Activated T-cell treated with anti-CD3 and anti-CD28 coated beads, Interleukin-2, amount 50 U/mL, for 4 hours (primary cell): Measurements from ENCODE around the gene GSTM2. TPM values are rescaled to one million over a fixed set of nuclear protein-coding genes. Genes with fewer than 3 reads are reported as not detected.
A peak's percentile ranks its signal among the peaks of the same experiment; 100 is the strongest.
"Not testable (repeated sequence)": the region's sequence is repeated elsewhere in the genome, so short reads cannot be mapped to it uniquely, and the experiment has no call there.

Experiments
- ATAC-seq, 2 donors: fragments of 200-7000 bp; cut with Tn5 transposase; one replicate each; pipeline ENCODE4 v1.10.0; 2021
- DNase-seq: peaks from one replicate; pipeline ENCODE4 v3.0.0-alpha.2; 2020
- H3K27me3 Mint-ChIP-seq: one replicate; pipeline ENCODE4 v1.8.0; 2021; ENCODE audit warnings: low read depth, mixed read lengths
- H3K36me3 Mint-ChIP-seq: one replicate; pipeline ENCODE4 v1.8.0; 2022; ENCODE audit warnings: mixed read lengths; ENCODE audit not compliant: insufficient read depth
- H3K4me1 Mint-ChIP-seq: one replicate; pipeline ENCODE4 v1.8.0; 2021; ENCODE audit warnings: low read depth, mixed read lengths
- H3K4me3 Mint-ChIP-seq: one replicate; pipeline ENCODE4 v1.8.0; 2021; ENCODE audit warnings: mild to moderate bottlenecking, moderate library complexity, mixed read lengths
- H3K9me3 Mint-ChIP-seq: one replicate; pipeline ENCODE4 v1.8.0; 2021; ENCODE audit warnings: mixed read lengths
- total RNA-seq, 3 donors: library from RNA; stranded (reverse); gene quantifications; one replicate each; pipeline ENCODE4 v1.2.1, GENCODE V29; 2021

Gene GSTM2
- total RNA-seq, 3 donors from 2014 or later, result 4.0 to 5.3 (median 4.4) TPM

GRCh38 chr1:109669246-109669948 is 1.5 kb downstream of the GSTM2 start:
- Mint-ChIP-seq H3K4me3 (peak overlapping the region; percentile 17), H3K9me3 (no peaks in the 10 kb centered on the region), H3K27me3 (no peaks in the 10 kb centered on the region), H3K36me3 (no peaks in the 10 kb centered on the region), H3K4me1 (peaks cover 27% of the 10 kb centered on the region)
- DNase-seq, result no peak
- no peak for ATAC-seq

DNA sequence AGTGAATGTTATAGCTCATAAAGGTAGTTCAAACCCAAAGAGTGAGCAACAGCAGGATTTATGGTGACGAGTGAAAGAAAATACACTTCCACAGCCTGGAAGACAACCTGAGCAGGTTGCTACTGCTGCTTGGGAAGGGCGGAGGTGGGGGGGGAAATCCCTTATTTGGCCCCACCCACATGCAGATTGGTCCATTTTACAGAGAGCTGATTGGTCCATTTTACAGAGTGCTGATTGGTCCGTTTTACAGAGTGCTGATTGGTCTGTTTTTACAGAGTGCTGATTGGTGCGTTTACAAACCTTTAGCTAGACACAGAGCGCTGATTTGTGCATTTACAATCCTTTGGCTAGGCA is 2.1 kb downstream of the GSTM2 start:
- H3K27me3 Mint-ChIP-seq, H3K9me3 Mint-ChIP-seq, DNase-seq, ATAC-seq, H3K36me3 Mint-ChIP-seq: not testable (repeated sequence)
- H3K4me3 Mint-ChIP-seq, result peak overlapping the region; percentile 17
- peaks cover 27% of the 10 kb centered on the region for H3K4me1 Mint-ChIP-seq

DNA sequence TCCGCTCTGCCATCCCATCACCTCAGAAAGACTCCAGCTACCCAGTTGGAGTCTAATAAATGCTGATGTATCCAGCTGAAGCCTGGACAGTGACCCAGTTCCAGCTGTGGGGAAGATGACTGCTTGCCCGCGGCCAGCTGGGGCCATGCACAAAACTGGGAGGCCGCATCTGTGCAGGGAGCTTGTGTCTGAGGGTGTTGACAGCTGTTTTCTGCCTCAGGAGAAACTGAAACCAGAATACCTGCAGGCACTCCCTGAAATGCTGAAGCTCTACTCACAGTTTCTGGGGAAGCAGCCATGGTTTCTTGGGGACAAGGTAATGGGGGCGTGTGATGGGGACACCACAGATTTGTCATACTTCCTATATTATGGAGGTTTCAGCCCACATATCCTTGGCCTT is 3.2 kb downstream of the GSTM2 start:
- no peaks in the 10 kb centered on the region for H3K36me3 Mint-ChIP-seq
- no peaks in the 10 kb centered on the region for H3K27me3 Mint-ChIP-seq
- H3K4me1 Mint-ChIP-seq, result peaks cover 27% of the 10 kb centered on the region
- no peak overlapping the region for H3K4me3 Mint-ChIP-seq
- DNase-seq (no peak), ATAC-seq (no peak)
- H3K9me3 Mint-ChIP-seq, result no peaks in the 10 kb centered on the region

DNA sequence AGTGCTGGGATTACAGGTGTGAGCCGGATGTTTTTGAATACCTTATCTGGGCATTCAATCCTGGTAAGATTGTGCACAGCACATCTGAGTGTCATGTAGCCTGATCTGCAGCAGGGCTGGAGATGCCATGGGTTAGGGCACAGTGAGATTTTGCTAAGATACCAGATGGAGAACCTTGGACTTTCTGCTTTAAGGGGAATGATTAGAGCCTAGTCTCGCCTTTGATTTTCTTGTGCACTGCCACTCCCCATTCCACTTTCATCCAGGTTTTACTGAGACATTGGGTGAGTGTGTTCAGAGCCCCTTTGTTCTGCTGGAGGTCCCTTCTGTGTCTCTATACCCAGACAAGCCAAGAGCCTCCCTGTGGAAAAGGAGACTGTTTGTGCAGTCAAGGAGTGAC is 6.0 kb downstream of the GSTM2 start:
- ATAC-seq, DNase-seq, H3K4me3 Mint-ChIP-seq, H3K9me3 Mint-ChIP-seq, H3K36me3 Mint-ChIP-seq, H3K27me3 Mint-ChIP-seq: not testable (repeated sequence)
- H3K4me1 Mint-ChIP-seq, result peaks cover 13% of the 10 kb centered on the region

DNA sequence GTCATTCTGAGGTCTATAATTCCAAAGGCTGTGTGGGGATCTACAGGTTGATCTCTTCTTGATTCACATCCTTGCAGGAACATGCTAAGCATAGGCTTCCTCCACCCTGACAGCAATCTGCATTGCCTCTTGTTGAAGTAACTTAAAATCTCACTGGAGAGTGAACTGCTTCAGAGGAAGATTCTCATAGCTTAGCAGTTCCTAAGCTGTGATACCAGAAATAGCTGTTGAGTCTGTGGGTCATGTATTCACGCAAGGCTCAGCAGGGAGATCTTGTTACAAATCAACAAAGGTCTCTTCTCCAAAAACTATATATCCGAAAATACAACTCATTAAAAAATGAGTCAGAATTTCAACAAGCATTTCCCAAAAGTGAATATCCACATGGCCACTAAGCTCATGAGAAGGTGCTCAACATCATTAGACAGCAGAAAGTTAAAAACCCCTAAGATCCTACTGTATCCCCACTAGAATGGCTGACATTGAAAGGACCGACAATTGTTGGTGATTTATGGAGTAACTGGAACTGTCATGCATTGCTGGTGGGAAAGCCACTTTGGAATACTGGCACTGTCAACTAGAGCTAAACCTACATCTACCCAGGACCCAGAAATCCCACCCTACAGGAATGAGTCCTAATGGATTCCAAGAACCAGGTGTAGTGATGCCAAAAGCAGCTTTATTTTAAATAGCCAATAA is 9.0 kb downstream of the GSTM2 start:
- not testable (repeated sequence) for H3K4me3 Mint-ChIP-seq, H3K36me3 Mint-ChIP-seq, DNase-seq, H3K27me3 Mint-ChIP-seq, H3K9me3 Mint-ChIP-seq, ATAC-seq, H3K4me1 Mint-ChIP-seq

DNA sequence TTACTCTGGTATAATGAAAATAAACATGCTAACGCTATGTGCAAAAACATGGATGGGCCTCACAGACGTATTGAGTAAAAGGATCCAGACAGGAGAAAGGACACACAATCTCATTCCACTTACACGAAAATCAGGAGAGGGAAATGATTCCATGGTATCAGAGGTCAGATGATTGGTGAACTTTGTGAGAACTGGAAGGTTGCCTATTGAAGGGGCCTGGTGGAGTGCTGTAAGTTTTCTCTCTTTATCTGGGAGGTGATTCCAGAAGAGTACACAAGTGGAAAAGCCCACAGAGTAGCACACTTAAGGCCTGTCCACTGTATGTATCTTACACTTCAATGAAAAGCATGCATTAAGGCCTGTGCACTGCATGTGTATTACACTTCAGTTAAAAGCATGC is 9.6 kb downstream of the GSTM2 start:
- Mint-ChIP-seq H3K36me3 (no peaks in the 10 kb centered on the region), H3K4me3 (no peak overlapping the region), H3K9me3 (no peaks in the 10 kb centered on the region), H3K4me1 (no peaks in the 10 kb centered on the region), H3K27me3 (no peaks in the 10 kb centered on the region)
- ATAC-seq, result no peak
- DNase-seq, result no peak

DNA sequence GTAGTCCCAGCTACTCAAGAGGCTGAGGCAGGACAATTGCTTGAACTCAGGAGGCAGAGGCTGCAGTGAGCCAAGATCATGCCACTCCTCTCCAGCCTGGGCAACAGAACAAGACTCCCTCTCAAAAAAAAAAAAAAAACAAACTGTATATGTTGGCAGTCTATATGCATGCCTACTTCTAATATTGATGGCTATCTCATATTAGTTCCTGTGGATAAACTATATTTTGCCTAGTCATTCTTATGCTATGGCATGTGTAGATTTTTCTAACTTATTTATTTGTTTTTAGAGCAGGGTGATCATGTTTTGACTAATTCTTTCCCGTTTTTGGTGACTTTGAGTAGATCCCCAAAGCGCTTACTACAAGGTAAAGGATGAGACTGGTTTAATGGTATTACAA is 10.8 kb downstream of the GSTM2 start:
- H3K36me3 Mint-ChIP-seq, H3K27me3 Mint-ChIP-seq, H3K4me1 Mint-ChIP-seq, H3K4me3 Mint-ChIP-seq, DNase-seq, H3K9me3 Mint-ChIP-seq, ATAC-seq: not testable (repeated sequence)

DNA sequence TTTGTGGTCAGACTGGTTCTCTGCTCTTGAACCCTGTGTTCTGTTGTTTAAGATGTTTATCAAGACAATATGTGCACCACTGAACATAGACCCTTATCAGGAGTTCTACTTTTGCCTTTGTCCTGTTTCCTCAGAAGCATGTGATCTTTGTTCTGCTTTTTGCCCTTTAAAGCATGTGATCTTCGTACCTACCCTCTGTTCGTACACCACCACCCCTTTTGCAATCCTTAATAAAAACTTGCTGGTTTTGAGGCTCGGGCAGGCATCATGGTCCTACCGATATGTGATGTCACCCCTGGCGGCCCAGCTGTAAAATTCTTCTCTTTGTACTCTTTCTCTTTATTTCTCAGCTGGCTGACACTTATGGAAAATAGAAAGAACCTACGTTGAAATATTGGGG is 16.9 kb downstream of the GSTM2 start:
- H3K4me1 Mint-ChIP-seq, H3K27me3 Mint-ChIP-seq, ATAC-seq, DNase-seq, H3K4me3 Mint-ChIP-seq, H3K9me3 Mint-ChIP-seq, H3K36me3 Mint-ChIP-seq: not testable (repeated sequence)

DNA sequence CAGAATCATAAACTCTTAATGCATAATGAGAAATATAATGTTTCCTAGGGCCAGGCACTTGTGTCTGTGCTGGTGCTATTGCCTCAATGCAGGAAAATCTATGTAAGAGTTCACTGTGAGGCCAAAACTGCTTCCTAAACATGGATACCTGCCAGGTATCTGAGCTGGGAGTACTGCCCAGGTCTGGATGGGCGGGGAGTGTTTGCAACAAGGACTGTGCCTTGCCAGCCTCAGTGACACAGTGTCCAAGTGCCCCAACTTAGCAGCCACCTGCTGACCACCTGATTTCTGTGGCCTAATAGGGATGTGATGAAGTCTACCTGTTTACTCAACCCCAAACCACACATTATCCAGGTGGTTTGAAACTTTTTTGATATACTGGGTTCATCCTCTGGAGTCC is 17.5 kb downstream of the GSTM2 start:
- H3K36me3 Mint-ChIP-seq, H3K4me3 Mint-ChIP-seq, H3K9me3 Mint-ChIP-seq, ATAC-seq, H3K4me1 Mint-ChIP-seq, DNase-seq, H3K27me3 Mint-ChIP-seq: not testable (repeated sequence)

GRCh38 chr1:109685890-109686289 is 18.0 kb downstream of the GSTM2 start:
- not testable (repeated sequence) for H3K4me3 Mint-ChIP-seq, H3K27me3 Mint-ChIP-seq, ATAC-seq, H3K4me1 Mint-ChIP-seq, H3K36me3 Mint-ChIP-seq, H3K9me3 Mint-ChIP-seq, DNase-seq

DNA sequence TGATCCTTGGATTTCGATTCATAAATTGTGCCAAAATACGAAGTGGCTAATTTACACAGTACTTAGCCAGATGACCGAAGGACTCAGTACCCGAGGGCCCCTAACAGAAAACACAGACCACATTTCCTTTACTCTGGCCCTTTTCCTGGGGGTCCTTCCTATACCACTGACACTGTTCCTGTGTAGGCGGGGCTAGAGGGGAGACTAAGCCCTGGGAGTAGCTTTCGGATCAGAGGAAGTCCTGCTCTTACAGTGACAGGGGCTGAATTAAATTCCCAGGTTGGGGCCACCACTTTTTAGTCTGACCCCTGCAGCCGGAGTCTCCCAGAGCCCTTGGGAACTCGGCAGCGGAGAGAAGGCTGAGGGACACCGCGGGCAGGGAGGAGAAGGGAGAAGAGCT is 19.3 kb downstream of the GSTM2 start:
- ATAC-seq, result peak in 1 of 2 donors; percentile 6
- peak overlapping the region; percentile 83 for H3K4me3 Mint-ChIP-seq

DNA sequence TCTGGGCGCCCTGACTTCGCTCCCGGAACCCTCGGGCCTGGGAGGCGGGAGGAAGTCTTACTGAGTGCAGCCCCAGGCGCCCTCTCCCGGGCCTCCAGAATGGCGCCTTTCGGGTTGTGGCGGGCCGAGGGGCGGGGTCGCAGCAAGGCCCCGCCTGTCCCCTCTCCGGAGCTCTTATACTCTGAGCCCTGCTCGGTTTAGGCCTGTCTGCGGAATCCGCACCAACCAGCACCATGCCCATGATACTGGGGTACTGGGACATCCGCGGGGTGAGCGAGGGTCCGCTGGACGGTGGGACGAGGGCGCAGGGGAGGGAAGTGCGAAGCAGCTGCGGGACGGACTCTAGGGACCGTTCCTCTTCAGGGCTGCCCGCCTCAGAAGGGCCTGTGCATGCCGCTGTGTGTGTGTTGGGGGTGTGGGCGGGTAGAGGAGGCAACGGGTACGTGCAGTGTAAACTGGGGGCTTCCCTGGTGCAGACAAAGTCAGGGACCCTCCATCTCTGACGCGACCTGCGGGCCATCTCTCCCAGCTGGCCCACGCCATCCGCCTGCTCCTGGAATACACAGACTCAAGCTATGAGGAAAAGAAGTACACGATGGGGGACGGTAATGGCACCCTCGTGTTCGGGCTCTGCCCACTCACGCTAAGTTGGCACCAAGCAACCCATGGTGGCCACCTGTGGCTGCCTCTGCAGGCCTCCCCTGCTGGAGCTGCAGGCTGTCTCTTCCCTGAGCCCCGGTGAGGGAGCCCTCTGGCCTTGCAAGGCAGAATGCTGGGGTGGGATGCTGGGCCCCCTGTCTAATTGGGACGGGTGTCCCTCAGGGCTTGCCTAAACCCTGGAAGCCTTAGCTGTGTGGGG is 20.0 kb downstream of the GSTM2 start, which contains the start of gene GSTM1:
Gene GSTM1 (plus strand): TSS at position 177 of the 859 bp plus-strand sequence. CDS start 57 bp downstream, at position 234.
- Mint-ChIP-seq H3K36me3 (peaks cover 2% of the 10 kb centered on the region), H3K4me3 (peak within 1 kb of the TSS; percentile 83), H3K9me3 (peaks cover 4% of the 10 kb centered on the region), H3K4me1 (peaks cover 5% of the 10 kb centered on the region), H3K27me3 (no peaks in the 10 kb centered on the region)
- peak in 1 of 2 donors; percentile 99 for ATAC-seq
- peak; percentile 80 for DNase-seq

More for the DNA sequence above, 19.3 kb downstream of the GSTM2 start:
- H3K27me3 Mint-ChIP-seq, H3K9me3 Mint-ChIP-seq, H3K36me3 Mint-ChIP-seq, H3K4me1 Mint-ChIP-seq, DNase-seq: not testable (repeated sequence)

DNA sequence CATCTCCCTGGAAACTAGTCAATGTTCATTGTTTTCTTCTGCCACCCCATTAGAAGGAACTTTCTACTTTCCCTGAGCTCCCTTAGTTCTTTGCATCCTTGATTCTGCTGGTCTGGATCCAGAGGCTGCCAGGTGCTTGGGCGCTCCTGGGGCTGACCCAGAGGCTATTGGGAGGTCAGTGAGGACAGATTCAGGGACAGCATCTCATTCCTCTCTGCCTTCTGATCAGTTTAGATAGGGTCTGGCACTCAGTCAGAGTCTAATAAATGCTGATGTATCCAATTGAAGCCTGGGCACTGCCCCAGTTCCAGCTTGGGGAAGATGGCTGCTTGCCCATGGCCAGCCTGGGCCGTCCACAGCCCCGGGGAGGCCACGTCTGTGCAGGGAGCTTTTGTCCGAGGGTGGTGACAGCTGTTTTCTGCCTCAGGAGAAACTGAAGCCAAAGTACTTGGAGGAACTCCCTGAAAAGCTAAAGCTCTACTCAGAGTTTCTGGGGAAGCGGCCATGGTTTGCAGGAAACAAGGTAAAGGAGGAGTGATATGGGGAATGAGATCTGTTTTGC is 22.1 kb downstream of the GSTM2 start:
- Mint-ChIP-seq H3K4me1 (peaks cover 5% of the 10 kb centered on the region), H3K4me3 (no peak overlapping the region), H3K9me3 (peaks cover 2% of the 10 kb centered on the region), H3K27me3 (no peaks in the 10 kb centered on the region), H3K36me3 (peaks cover 2% of the 10 kb centered on the region)
- ATAC-seq (no peak), DNase-seq (no peak)

GRCh38 chr1:109691759-109692158 is 23.9 kb downstream of the GSTM2 start:
- Mint-ChIP-seq H3K36me3 (peaks cover 2% of the 10 kb centered on the region), H3K4me1 (peaks cover 5% of the 10 kb centered on the region), H3K9me3 (no peaks in the 10 kb centered on the region), H3K27me3 (no peaks in the 10 kb centered on the region), H3K4me3 (no peak overlapping the region)
- ATAC-seq (no peak), DNase-seq (no peak)
